GM23338 (cell line): ENCODE measurements around the gene RPTOR.

Experiments
- CREB1 ChIP-seq: fragments of 250-450 bp; sonication (Bioruptor Pico); IDR thresholded peaks from 2 replicates; pipeline ENCODE4 v1.5.0; 2020; ENCODE audit warnings: low read depth, mild to moderate bottlenecking, moderate library complexity
- CTCF ChIP-seq, 2 experiments: fragments of 200-600 bp in 1 of 2; sonication (generic) in 1 of 2; conservative IDR thresholded peaks; 2 replicates each; pipeline versions ENCODE4 v1.5.1 to v1.6.1; 2016 to 2017; ENCODE audit warnings: antibody characterized with exemption in 2 of 2, low read depth in 2 of 2, mild to moderate bottlenecking in 2 of 2, moderate library complexity in 1 of 2
- EZH2 ChIP-seq: fragments of 200-600 bp; sonication (generic); IDR thresholded peaks from one replicate; pipeline ENCODE4 v1.8.0; 2017; ENCODE audit warnings: antibody characterized with exemption, mild to moderate bottlenecking, low read depth; ENCODE audit not compliant: unreplicated experiment
- EZH2phosphoT487 ChIP-seq: fragments of 200-600 bp; sonication (generic); IDR thresholded peaks from one replicate; pipeline ENCODE4 v1.8.1; 2018; ENCODE audit warnings: antibody characterized with exemption; ENCODE audit not compliant: unreplicated experiment
- JUNB ChIP-seq: IDR thresholded peaks from one replicate; pipeline ENCODE4 v1.6.1; 2016; ENCODE audit warnings: antibody characterized with exemption; ENCODE audit not compliant: unreplicated experiment
- POLR2AphosphoS5 ChIP-seq: IDR thresholded peaks from 2 replicates; pipeline ENCODE4 v1.6.1; 2016; ENCODE audit warnings: antibody characterized with exemption, low read depth
- REST ChIP-seq: IDR thresholded peaks from one replicate; pipeline ENCODE4 v1.6.1; 2018; ENCODE audit warnings: antibody characterized with exemption; ENCODE audit not compliant: unreplicated experiment
- STAT1 ChIP-seq: IDR thresholded peaks from one replicate; pipeline ENCODE4 v1.6.1; 2016; ENCODE audit warnings: antibody characterized with exemption; ENCODE audit not compliant: unreplicated experiment
- ZNF462 ChIP-seq: fragments of 250-450 bp; sonication (Bioruptor Pico); IDR thresholded peaks from 2 replicates; pipeline ENCODE4 v1.5.0; 2020; ENCODE audit warnings: mild to moderate bottlenecking, moderate library complexity

- TF ChIP-seq CTCF (conservative IDR thresholded peaks at IDR 0.05; ENCODE audit: low read depth in 2 of 2) = no peak
- no peak for TF ChIP-seq CREB1
- TF ChIP-seq JUNB = no peak
- TF ChIP-seq EZH2 = no peak
- no peak for TF ChIP-seq POLR2AphosphoS5
- TF ChIP-seq STAT1 = no peak
- no peak for TF ChIP-seq ZNF462 (CRISPR knock-in tag)
- TF ChIP-seq EZH2phosphoT487 = no peak
- no peak for TF ChIP-seq REST
Measured at GRCh38 chr17:80995131-80995530, 450.5 kb downstream of the RPTOR start.
